Measurements from ENCODE around the gene PDLIM7. TPM values are rescaled to one million over a fixed set of nuclear protein-coding genes. Genes with fewer than 3 reads are reported as not detected.
"Not testable (repeated sequence)": the region's sequence is repeated elsewhere in the genome, so short reads cannot be mapped to it uniquely, and the experiment has no call there.

Gene PDLIM7
- total RNA-seq, 1 donor from 2014 or later: 6.5 TPM

- DNase-seq (ENCODE audit: low spot score in 2 of 2): no peak
Measured at GRCh38 chr5:177493795-177494345, 3.5 kb downstream of the PDLIM7 start.

GRCh38 chr5:177492841-177493240, 4.6 kb downstream of the PDLIM7 start:
- FAIRE-seq: no peak

More at GRCh38 chr5:177493795-177494345, 3.5 kb downstream of the PDLIM7 start:
- no peak for FAIRE-seq

GRCh38 chr5:177491983-177492746, 5.2 kb downstream of the PDLIM7 start:
- FAIRE-seq (no peak), DNase-seq (ENCODE audit: low spot score in 2 of 2) (no peak)

More at GRCh38 chr5:177492841-177493240, 4.6 kb downstream of the PDLIM7 start:
- no peak for DNase-seq (ENCODE audit: low spot score in 2 of 2)

GRCh38 chr5:177491429-177491945, 5.9 kb downstream of the PDLIM7 start:
- DNase-seq (ENCODE audit: low spot score in 2 of 2): no peak

GRCh38 chr5:177490992-177491391, 6.4 kb downstream of the PDLIM7 start:
- FAIRE-seq (no peak), DNase-seq (ENCODE audit: low spot score in 2 of 2) (no peak)

More at GRCh38 chr5:177491429-177491945, 5.9 kb downstream of the PDLIM7 start:
- no peak for FAIRE-seq

- DNase-seq (ENCODE audit: low spot score in 2 of 2) (no peak), FAIRE-seq (no peak)
Measured at GRCh38 chr5:177490311-177490991, 7.0 kb downstream of the PDLIM7 start.

- DNase-seq (ENCODE audit: low spot score in 2 of 2) (no peak), FAIRE-seq (no peak)
Measured at GRCh38 chr5:177489119-177489716, 8.2 kb downstream of the PDLIM7 start.

GRCh38 chr5:177487975-177488374, 9.4 kb downstream of the PDLIM7 start:
- no peak for FAIRE-seq
- DNase-seq (ENCODE audit: low spot score in 2 of 2): no peak

- no peak for FAIRE-seq
- no peak for DNase-seq (ENCODE audit: low spot score in 2 of 2)
Measured at GRCh38 chr5:177487144-177487543, 10.3 kb downstream of the PDLIM7 start.

GRCh38 chr5:177486256-177486655, 11.1 kb downstream of the PDLIM7 start:
- no peak for DNase-seq (ENCODE audit: low spot score in 2 of 2)
- no peak for FAIRE-seq

- not testable (repeated sequence) for DNase-seq (ENCODE audit: low spot score in 2 of 2); FAIRE-seq
Measured at GRCh38 chr5:177485753-177486152, 11.7 kb downstream of the PDLIM7 start.

GRCh38 chr5:177484902-177485549, 12.4 kb downstream of the PDLIM7 start:
- DNase-seq (ENCODE audit: low spot score in 2 of 2): no peak
- FAIRE-seq: no peak

- DNase-seq (ENCODE audit: low spot score in 2 of 2) (no peak), FAIRE-seq (no peak)
Measured at GRCh38 chr5:177483994-177484901, 13.2 kb downstream of the PDLIM7 start.

- FAIRE-seq (no peak), DNase-seq (ENCODE audit: low spot score in 2 of 2) (no peak)
Measured at GRCh38 chr5:177483042-177483441, 14.4 kb downstream of the PDLIM7 start.

- no peak for DNase-seq (ENCODE audit: low spot score in 2 of 2)
- no peak for FAIRE-seq
Measured at GRCh38 chr5:177482359-177482795, 15.0 kb downstream of the PDLIM7 start.

- DNase-seq (ENCODE audit: low spot score in 2 of 2): no peak
- FAIRE-seq: no peak
Measured at GRCh38 chr5:177479774-177480173, 17.6 kb downstream of the PDLIM7 start.

GRCh38 chr5:177478711-177479646, 18.4 kb downstream of the PDLIM7 start:
- DNase-seq (ENCODE audit: low spot score in 2 of 2): no peak
- no peak for FAIRE-seq

Measured in frontal cortex (tissue), 4 donors.